Prostate gland (tissue), 2 donors: ENCODE data around the gene NOTO.

Experiments
- POLR2A ChIP-seq: fragments of 450-650 bp; IDR thresholded peaks from one replicate; pipeline ENCODE4 v1.6.1; 2016; ENCODE audit warnings: antibody characterized with exemption, mild to moderate bottlenecking
- TF ChIP-seq, protein P1 (sequence below), 4 experiments: fragments of 200-600 bp in 2 of 4; fragments of 450-650 bp in 2 of 4; sonication (generic) in 2 of 4; IDR thresholded peaks; 1 replicate in 3 of 4; 2 replicates in 1 of 4; pipeline ENCODE4 v1.5.1; 2016 to 2019; ENCODE audit warnings: antibody characterized with exemption in 4 of 4, mild to moderate bottlenecking in 2 of 4, moderate library complexity in 2 of 4

DNA sequence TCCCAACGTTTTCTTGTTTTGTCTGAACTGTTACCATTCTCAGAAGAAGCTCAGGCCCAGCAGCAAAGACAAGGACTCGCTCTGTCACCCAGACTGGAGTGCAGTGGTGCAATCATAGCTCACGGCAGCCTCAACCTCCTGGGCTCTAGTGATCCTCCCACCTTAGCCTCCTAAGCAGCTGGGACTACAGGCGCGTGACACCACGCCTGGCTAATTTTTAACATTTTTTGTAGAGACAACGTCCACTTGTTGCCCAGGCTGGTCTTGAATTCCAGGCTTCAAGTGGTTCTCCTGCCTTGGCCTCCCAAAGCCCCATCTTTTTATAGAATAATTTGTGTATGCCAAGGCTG lies 9.7 kb downstream of the NOTO start:
- TF ChIP-seq, protein P1, sequence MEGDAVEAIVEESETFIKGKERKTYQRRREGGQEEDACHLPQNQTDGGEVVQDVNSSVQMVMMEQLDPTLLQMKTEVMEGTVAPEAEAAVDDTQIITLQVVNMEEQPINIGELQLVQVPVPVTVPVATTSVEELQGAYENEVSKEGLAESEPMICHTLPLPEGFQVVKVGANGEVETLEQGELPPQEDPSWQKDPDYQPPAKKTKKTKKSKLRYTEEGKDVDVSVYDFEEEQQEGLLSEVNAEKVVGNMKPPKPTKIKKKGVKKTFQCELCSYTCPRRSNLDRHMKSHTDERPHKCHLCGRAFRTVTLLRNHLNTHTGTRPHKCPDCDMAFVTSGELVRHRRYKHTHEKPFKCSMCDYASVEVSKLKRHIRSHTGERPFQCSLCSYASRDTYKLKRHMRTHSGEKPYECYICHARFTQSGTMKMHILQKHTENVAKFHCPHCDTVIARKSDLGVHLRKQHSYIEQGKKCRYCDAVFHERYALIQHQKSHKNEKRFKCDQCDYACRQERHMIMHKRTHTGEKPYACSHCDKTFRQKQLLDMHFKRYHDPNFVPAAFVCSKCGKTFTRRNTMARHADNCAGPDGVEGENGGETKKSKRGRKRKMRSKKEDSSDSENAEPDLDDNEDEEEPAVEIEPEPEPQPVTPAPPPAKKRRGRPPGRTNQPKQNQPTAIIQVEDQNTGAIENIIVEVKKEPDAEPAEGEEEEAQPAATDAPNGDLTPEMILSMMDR (IDR thresholded peaks at IDR 0.05) = no peak
- no peak for TF ChIP-seq POLR2A
